ENCODE measurements around the gene NEK4.
"Not testable (repeated sequence)": the region's sequence is repeated elsewhere in the genome, so short reads cannot be mapped to it uniquely, and the experiment has no call there.

The NEK4 gene

GRCh38 chr3:52777127-52777958 lies 6.6 kb upstream of the NEK4 start, which contains the start of gene ITIH1:
Gene ITIH1 (plus strand): TSS chr3:52777599. CDS start chr3:52777616, 17 bp downstream.
- no peak for TF ChIP-seq CTCF (IDR thresholded peaks at IDR 0.05; ENCODE audit: low read depth, low read length)
- DNase-seq (ENCODE audit: extremely low read depth, low read depth) = no peak

- DNase-seq (ENCODE audit: extremely low read depth, low read depth) = not testable (repeated sequence)
Measured at GRCh38 chr3:52776486-52776885, 5.7 kb upstream of the NEK4 start.

GRCh38 chr3:52775877-52776276 lies 5.1 kb upstream of the NEK4 start:
- no peak for DNase-seq (ENCODE audit: extremely low read depth, low read depth)
- TF ChIP-seq CTCF (IDR thresholded peaks at IDR 0.05; ENCODE audit: low read depth, low read length) = no peak

GRCh38 chr3:52774901-52775864 lies 4.4 kb upstream of the NEK4 start:
- DNase-seq (ENCODE audit: extremely low read depth, low read depth) = no peak
- TF ChIP-seq CTCF (IDR thresholded peaks at IDR 0.05; ENCODE audit: low read depth, low read length) = no peak

GRCh38 chr3:52774066-52774713 lies 3.5 kb upstream of the NEK4 start:
- no peak for TF ChIP-seq CTCF (IDR thresholded peaks at IDR 0.05; ENCODE audit: low read depth, low read length)
- DNase-seq (ENCODE audit: extremely low read depth, low read depth) = no peak

GRCh38 chr3:52773361-52774065 lies 2.8 kb upstream of the NEK4 start:
- DNase-seq (ENCODE audit: extremely low read depth, low read depth) = no peak
- TF ChIP-seq CTCF (IDR thresholded peaks at IDR 0.05; ENCODE audit: low read depth, low read length) = no peak

- no peak for TF ChIP-seq CTCF (IDR thresholded peaks at IDR 0.05; ENCODE audit: low read depth, low read length)
- no peak for DNase-seq (ENCODE audit: extremely low read depth, low read depth)
Measured at GRCh38 chr3:52771702-52772101, 962 bp upstream of the NEK4 start.

Data from AG09319 (cell line).